ENCODE results near the gene OR6C76. TPM values are rescaled to one million over a fixed set of nuclear protein-coding genes. Genes with fewer than 3 reads are reported as not detected.

The OR6C76 gene
- total and polyA plus RNA-seq, 2 of the 8 experiments (the other 6 are each of a cell fraction or from before 2014, with no cell fraction given) = not detected

- Histone ChIP-seq H3K14ac (ENCODE audit: insufficient read length) (no peak overlapping the region), H2BK12ac (ENCODE audit: low read depth, low read length) (no peak overlapping the region), H4K5ac (ENCODE audit: insufficient read length, low read depth, low read length) (no peak overlapping the region), H2AFZ (ENCODE audit: low read length) (no peak overlapping the region), H3K9ac (replicated peaks in 1 of 4; ENCODE audit: extremely low read depth in 1 of 4, low read depth in 3 of 4, low read length in 3 of 4) (no peak overlapping the region), H4K20me1 (replicated peaks in 1 of 2; ENCODE audit: control insufficient read depth in 1 of 2, insufficient read depth in 2 of 2, low read length in 2 of 2) (no peaks in the 10 kb centered on the region), H3K79me1 (ENCODE audit: low read depth, low read length) (no peaks in the 10 kb centered on the region), H4K8ac (ENCODE audit: extremely low read depth, insufficient read depth, low read length) (no peak overlapping the region), H2BK15ac (ENCODE audit: low read length) (no peak overlapping the region), H3K56ac (replicated peaks; ENCODE audit: insufficient read length, low read depth, low read length) (no peak overlapping the region), H3K36me3 (ENCODE audit: control insufficient read depth in 2 of 4, insufficient read depth in 4 of 4, low read length in 3 of 4) (no peaks in the 10 kb centered on the region), H3K23ac (ENCODE audit: insufficient read length) (no peak overlapping the region), H3K27me3 (replicated peaks in 1 of 4; ENCODE audit: control insufficient read depth in 3 of 4, extremely low read depth in 1 of 4, insufficient read depth in 3 of 4, low read length in 3 of 4) (no peaks in the 10 kb centered on the region), H2BK20ac (ENCODE audit: low read length) (no peak overlapping the region), H2BK5ac (ENCODE audit: low read depth, low read length) (no peak overlapping the region), H3K4me2 (ENCODE audit: insufficient read depth in 1 of 2, low read depth in 2 of 2, low read length in 2 of 2) (no peak overlapping the region), H3K18ac (ENCODE audit: extremely low read depth, low read length) (no peak overlapping the region), H3K4ac (replicated peaks; ENCODE audit: insufficient read length, low read depth, low read length) (no peak overlapping the region), H3K9me3 (ENCODE audit: insufficient read depth in 2 of 2, low read depth in 1 of 2, low read length in 1 of 2) (no peaks in the 10 kb centered on the region), H4K91ac (replicated peaks; ENCODE audit: insufficient read length, low read length) (no peak overlapping the region), H2BK120ac (replicated peaks; ENCODE audit: low read depth, low read length) (no peak overlapping the region), H3K4me1 (replicated peaks in 1 of 4; ENCODE audit: control insufficient read depth in 3 of 4, insufficient read depth in 4 of 4, low read length in 3 of 4) (no peaks in the 10 kb centered on the region), H3K79me2 (ENCODE audit: control insufficient read depth in 1 of 2, insufficient read depth in 2 of 2, low read length in 2 of 2) (no peaks in the 10 kb centered on the region), H3K27ac (ENCODE audit: low read depth, low read length) (no peak overlapping the region), H2AK5ac (ENCODE audit: low read depth, low read length) (no peak overlapping the region), H3K4me3 (ENCODE audit: extremely low read depth in 1 of 4, insufficient read depth in 2 of 4, low read depth in 3 of 4, low read length in 4 of 4) (no peak overlapping the region), H3K23me2 (ENCODE audit: low read depth, low read length) (no peaks in the 10 kb centered on the region)
- 96% methylated on average over 1 of the region's 1 CpG; no CpG with 5 or more reads in 1 of the 2 experiments for WGBS, 2 experiments (ENCODE audit: extremely low coverage in 1 of 2, insufficient coverage in 1 of 2, insufficient read length in 1 of 2, insufficient replicate concordance in 2 of 2, low coverage in 1 of 2, low lambda C conversion rate in 2 of 2, missing lambda C conversion rate in 1 of 2)
- ChIA-PET POLR2A (ENCODE audit: partially characterized antibody) (no interaction called here), CTCF (ENCODE audit: partially characterized antibody) (no interaction called here)
- no peak for DNase-seq (ENCODE audit: low read depth in 1 of 2, low spot score in 2 of 2)
- no peak for FAIRE-seq
- TF ChIP-seq TCF12 (IDR thresholded peaks at IDR 0.05; ENCODE audit: low read depth, low read length) = no peak
- TF ChIP-seq KDM1A (IDR thresholded peaks at IDR 0.05; ENCODE audit: borderline replicate concordance, low read length) = no peak
- TF ChIP-seq TBP (IDR thresholded peaks at IDR 0.05; ENCODE audit: low read depth, low read length) = no peak
- no peak for TF ChIP-seq CBX8 (IDR thresholded peaks at IDR 0.05; ENCODE audit: borderline replicate concordance, low read depth, low read length)
- TF ChIP-seq KDM4A (IDR thresholded peaks at IDR 0.05; ENCODE audit: low read depth, low read length, severe bottlenecking) = no peak
- no peak for TF ChIP-seq SP1 (IDR thresholded peaks at IDR 0.05; ENCODE audit: low read depth, low read length)
- no peak for TF ChIP-seq NRF1 (IDR thresholded peaks at IDR 0.05; ENCODE audit: low read depth, low read length)
- TF ChIP-seq ATF2 (IDR thresholded peaks at IDR 0.05; ENCODE audit: low read length) = no peak
- no peak for TF ChIP-seq SIX5 (IDR thresholded peaks at IDR 0.05; ENCODE audit: low read depth, low read length)
- TF ChIP-seq SRF (IDR thresholded peaks at IDR 0.05; ENCODE audit: low read depth, low read length) = no peak
- no peak for TF ChIP-seq TAF7 (optimal IDR thresholded peaks at IDR 0.05; ENCODE audit: borderline replicate concordance, low read depth, low read length)
- TF ChIP-seq PHF8 (conservative IDR thresholded peaks at IDR 0.05; ENCODE audit: low read depth, low read length) = no peak
These were observed 29.7 kb upstream of the OR6C76 start for GRCh38 chr12:55396326-55396725.

Measured in H1 (cell line).